HG03378 (cell line): ENCODE data around the gene P2RX2.
"Not testable (repeated sequence)": the region's sequence is repeated elsewhere in the genome, so short reads cannot be mapped to it uniquely, and the experiment has no call there.

Source experiments
- ATAC-seq: cut with Tn5 transposase; IDR thresholded peaks from one replicate; pipeline ENCODE4 v1.9.1; 2021; ENCODE audit warnings: mild to moderate bottlenecking, moderate library complexity; ENCODE audit not compliant: unreplicated experiment

Gene P2RX2

GRCh38 chr12:132583411-132583710, 35.2 kb upstream of the P2RX2 start:
- ATAC-seq: no peak

DNA sequence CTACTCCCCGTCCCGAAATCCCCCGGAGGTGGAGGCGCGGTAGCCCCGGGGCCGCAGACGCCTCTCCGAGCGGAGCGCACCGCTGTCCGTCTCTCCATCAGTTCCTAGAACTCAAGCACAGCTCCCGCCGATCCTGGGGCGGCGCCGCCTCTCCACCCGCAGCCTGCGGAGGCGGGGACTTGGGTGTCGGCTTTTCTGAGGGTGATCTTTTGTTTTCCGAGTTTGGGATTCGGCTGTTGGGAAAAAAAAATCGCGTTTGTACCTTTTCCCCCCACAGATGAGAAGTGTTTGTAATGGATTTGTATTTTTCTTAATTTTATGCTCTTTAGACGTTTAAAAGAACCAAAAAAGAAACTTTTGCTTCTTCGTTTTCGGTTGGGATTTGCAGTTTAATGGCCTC, 34.8 kb upstream of the P2RX2 start:
- ATAC-seq: no peak

DNA sequence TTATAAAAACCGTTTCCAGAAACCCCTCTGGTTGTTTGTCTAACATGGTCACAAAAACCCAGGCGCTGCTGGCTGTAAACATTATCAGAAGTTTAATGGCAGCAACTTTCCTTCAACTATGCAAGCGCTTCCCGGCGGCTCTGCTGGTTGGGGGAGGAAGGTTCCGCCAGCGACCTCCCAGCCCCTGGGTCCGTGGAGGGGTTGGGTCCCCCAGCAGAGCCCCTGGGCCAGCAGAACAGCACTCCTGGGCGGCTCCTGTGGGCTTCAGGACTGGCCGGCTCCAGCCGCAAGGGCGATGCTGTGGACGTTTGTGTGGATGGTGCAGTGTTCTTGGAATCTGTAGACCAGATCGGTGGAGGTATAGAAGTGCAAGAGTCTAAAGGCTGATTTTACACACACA, 34.1 kb upstream of the P2RX2 start:
- ATAC-seq: no peak

GRCh38 chr12:132585177-132585576, 33.4 kb upstream of the P2RX2 start:
- no peak for ATAC-seq

- ATAC-seq: no peak
Observed at GRCh38 chr12:132586929-132587328, 31.6 kb upstream of the P2RX2 start.

DNA sequence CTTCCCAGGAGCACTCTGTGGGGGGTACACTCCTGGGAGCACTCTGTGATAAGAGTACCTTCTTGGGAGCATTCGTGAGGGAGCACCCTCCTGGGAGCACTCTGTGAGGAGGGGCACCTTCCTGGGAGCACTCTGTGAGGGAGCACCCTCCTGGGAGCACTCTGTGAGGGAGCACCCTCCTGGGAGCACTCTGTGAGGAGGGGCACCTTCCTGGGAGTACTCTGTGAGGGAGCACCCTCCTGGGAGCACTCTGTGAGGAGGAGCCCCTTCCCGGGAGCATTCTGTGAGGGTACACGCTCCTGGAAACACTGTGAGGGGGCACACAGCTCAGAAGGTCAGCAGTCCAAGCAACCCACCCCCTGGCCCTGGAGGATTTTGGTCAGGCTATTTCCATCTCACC, 30.8 kb upstream of the P2RX2 start:
- ATAC-seq: no peak

DNA sequence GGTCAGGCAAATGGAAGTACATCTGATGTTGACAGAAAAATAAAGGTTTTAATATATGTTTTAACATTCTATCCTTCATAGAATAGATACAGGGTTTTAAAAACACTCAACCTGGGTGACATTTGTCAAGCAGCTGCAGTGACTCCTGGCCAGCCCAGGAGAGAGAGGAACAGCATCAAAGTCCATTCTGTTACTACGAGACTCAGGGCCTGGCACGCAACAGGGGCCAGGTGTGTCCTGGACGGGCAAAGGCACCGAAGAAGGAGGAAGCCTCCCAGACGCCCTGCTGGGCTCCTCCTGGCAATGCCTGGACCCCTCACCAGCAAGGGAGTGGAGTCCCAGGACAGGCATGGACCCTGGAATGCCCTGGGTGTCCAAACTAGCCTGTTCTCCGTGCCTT, 30.3 kb upstream of the P2RX2 start:
- ATAC-seq: no peak

- ATAC-seq: no peak
Observed at GRCh38 chr12:132588821-132589669, 29.5 kb upstream of the P2RX2 start.

GRCh38 chr12:132591107-132591935, 27.3 kb upstream of the P2RX2 start:
- no peak for ATAC-seq

DNA sequence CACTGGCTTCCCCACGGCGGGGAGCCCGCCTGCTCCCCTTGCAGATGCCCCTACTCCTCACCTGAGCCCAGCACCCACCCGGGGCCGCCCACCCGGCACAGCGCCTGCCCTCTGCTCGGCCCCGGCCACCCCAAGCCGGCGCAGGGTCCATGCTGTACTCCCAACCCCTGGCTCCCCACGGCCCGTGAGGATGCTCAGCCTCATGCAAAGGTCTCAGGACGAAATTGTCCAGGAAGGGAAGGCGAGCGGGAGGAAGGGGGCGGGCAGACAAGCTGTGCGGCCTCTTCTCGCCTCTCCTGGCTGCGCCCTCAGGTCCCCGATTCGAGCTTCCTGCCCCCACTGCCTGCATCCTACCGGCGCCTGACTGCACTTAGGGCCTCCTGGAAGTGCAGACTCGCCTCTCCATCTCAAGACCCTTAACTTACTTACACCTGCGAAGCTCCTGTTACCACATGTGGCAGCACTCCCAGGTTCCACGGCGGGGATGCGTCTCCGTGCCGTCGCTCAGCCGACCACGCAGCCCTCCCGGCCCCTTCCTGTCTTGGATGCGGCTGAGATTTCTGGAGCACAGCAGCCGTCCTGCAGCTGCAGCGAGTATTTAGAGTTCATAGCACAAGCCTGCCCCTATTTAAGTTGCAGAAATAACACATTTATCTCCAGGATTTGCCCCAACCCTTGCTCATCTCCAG, 26.1 kb upstream of the P2RX2 start:
- ATAC-seq: no peak

- no peak for ATAC-seq
Observed at GRCh38 chr12:132593071-132593470, 25.5 kb upstream of the P2RX2 start.

- no peak for ATAC-seq
Observed at GRCh38 chr12:132593521-132593920, 25.1 kb upstream of the P2RX2 start.

GRCh38 chr12:132593938-132594358, 24.6 kb upstream of the P2RX2 start:
- ATAC-seq: peak; percentile 65

- ATAC-seq: no peak
Observed at GRCh38 chr12:132595183-132595582, 23.4 kb upstream of the P2RX2 start.

- no peak for ATAC-seq
Observed at GRCh38 chr12:132596016-132596415, 22.6 kb upstream of the P2RX2 start.

DNA sequence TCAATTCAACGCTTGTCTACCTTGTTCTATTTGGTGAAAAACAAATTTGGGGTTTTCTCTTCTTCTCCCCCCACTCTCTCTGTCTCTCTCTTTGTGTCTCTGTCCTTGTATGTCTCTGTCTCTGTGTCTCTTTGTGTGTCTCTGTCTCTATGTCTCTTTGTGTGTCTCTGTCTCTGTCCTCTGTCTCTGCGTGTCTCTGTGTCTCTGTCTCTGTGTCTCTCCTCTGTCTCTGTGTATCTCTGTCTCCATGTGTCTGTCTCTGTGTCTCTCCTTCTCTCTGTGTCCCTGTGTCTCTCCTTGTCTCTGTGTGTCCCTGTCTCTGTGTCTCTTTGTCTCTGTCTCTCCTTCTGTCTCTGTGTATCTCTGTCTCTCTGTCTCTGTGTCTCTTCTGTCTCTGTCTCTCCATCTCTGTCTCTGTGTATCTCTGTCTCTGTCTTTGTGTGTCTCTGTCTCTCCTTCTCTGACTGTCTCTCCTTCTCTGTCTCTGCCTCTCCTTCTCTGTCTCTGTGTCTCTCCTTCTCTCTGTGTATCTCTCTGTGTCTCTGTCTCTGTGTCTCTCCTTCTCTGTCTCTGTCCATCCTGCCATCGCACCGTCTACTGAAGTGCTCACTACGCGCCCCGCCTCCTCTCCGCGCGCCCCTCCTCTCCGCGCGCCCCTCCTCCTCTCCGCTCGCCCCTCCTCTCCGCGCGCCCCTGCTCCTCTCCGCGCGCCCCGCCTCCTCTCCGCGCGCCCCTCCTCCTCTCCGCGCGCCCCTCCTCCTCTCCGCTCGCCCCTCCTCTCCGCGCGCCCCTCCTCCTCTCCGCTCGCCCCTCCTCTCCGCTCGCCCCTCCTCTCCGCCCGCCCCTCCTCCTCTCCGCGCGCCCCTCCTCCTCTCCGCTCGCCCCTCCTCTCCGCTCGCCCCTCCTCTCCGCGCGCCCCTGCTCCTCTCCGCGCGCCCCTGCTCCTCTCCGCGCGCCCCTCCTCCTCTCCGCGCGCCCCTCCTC, 21.0 kb upstream of the P2RX2 start:
- no peak for ATAC-seq

GRCh38 chr12:132599502-132599901, 19.1 kb upstream of the P2RX2 start:
- not testable (repeated sequence) for ATAC-seq

GRCh38 chr12:132600048-132601032, 18.2 kb upstream of the P2RX2 start:
- ATAC-seq: no peak

- no peak for ATAC-seq
Observed at GRCh38 chr12:132601171-132601883, 17.2 kb upstream of the P2RX2 start.
